IMR-90 (cell line): Measurements from ENCODE around the gene PPAN. TPM values are rescaled to one million over a fixed set of nuclear protein-coding genes. Genes with fewer than 3 reads are reported as not detected.

Experiments
- ATAC-seq: fragments of 200-7000 bp; cut with Tn5 transposase; 2 replicates; pipeline ENCODE4 v1.9.1; 2020; ENCODE audit warnings: low read depth, mild to moderate bottlenecking, moderate library complexity
- BruUV-seq: library from RNA; stranded (reverse); fragments of 400-500 nt; replicated peaks from 2 replicates; lab custom pipeline; 2021; lab: Mats Ljungman, UMichigan
- CTCF ChIA-PET: fragments of 300-600 bp; formaldehyde crosslinking; extraction: SDS; loops from one replicate; lab custom pipeline; 2021; ENCODE audit warnings: antibody characterized with exemption; lab: Yijun Ruan, JAX
- POLR2A ChIA-PET: fragments of 300-600 bp; sonication (Branson Sonifier 250); formaldehyde crosslinking; loops from one replicate; lab custom pipeline; 2022; ENCODE audit warnings: antibody characterized with exemption; ENCODE audit not compliant: unreplicated experiment; lab: Charles Lee
- DNase-seq: peaks from one replicate; pipeline ENCODE4 v3.0.0; 2013
- H2AFZ ChIP-seq: replicated peaks from 2 replicates; pipeline ENCODE3; 2013; ENCODE audit warnings: low read length, mild to moderate bottlenecking; ENCODE audit not compliant: poor library complexity
- H2AK5ac ChIP-seq: 2 replicates; pipeline ENCODE4 v1.6.1; 2013; ENCODE audit warnings: low read depth, low read length, inconsistent platforms
- H2AK9ac ChIP-seq: replicated peaks from 2 replicates; pipeline ENCODE3; 2013; ENCODE audit warnings: mild to moderate bottlenecking, low read depth, low read length, moderate library complexity; ENCODE audit not compliant: poor library complexity
- H2BK120ac ChIP-seq: 2 replicates; pipeline ENCODE4 v1.6.1; 2013; ENCODE audit warnings: low read depth, low read length, inconsistent platforms
- H2BK15ac ChIP-seq: 3 replicates; pipeline ENCODE4 v1.6.1; 2013; ENCODE audit warnings: low read depth, low read length, inconsistent platforms
- H2BK20ac ChIP-seq: 2 replicates; pipeline ENCODE4 v1.6.1; 2013; ENCODE audit warnings: low read depth, mild to moderate bottlenecking, inconsistent platforms, low read length, moderate library complexity
- H2BK5ac ChIP-seq: 2 replicates; pipeline ENCODE4 v1.6.1; 2013; ENCODE audit warnings: mild to moderate bottlenecking, low read depth, low read length, inconsistent platforms; ENCODE audit not compliant: poor library complexity, severe bottlenecking
- H3K14ac ChIP-seq: replicated peaks from 2 replicates; pipeline ENCODE4 v1.6.1; 2013; ENCODE audit warnings: low read depth, low read length, inconsistent platforms
- H3K18ac ChIP-seq: 2 replicates; pipeline ENCODE4 v1.6.1; 2013; ENCODE audit warnings: low read depth, low read length, control low read depth
- H3K23ac ChIP-seq: 2 replicates; pipeline ENCODE4 v1.6.1; 2013; ENCODE audit warnings: low read depth, low read length, inconsistent platforms
- H3K27ac ChIP-seq: 2 replicates; pipeline ENCODE4 v1.5.1; 2013; ENCODE audit warnings: mild to moderate bottlenecking, control low read depth, low read length; ENCODE audit not compliant: insufficient read depth
- H3K27me3 ChIP-seq: 2 replicates; pipeline ENCODE4 v1.6.1; 2013; ENCODE audit warnings: low read length; ENCODE audit not compliant: control insufficient read depth, insufficient read depth
- H3K36me3 ChIP-seq: 2 replicates; pipeline ENCODE4 v1.6.1; 2013; ENCODE audit warnings: low read length, mixed read lengths; ENCODE audit not compliant: control insufficient read depth, insufficient read depth
- H3K4ac ChIP-seq: 2 replicates; pipeline ENCODE4 v1.6.1; 2013; ENCODE audit warnings: low read depth, low read length, inconsistent platforms
- H3K4me1 ChIP-seq: 2 replicates; pipeline ENCODE4 v1.6.1; 2013; ENCODE audit warnings: low read length, mixed read lengths; ENCODE audit not compliant: control insufficient read depth, insufficient read depth
- H3K4me2 ChIP-seq: 2 replicates; pipeline ENCODE4 v1.6.1; 2013; ENCODE audit warnings: low read depth, mild to moderate bottlenecking, control low read depth, low read length, moderate library complexity
- H3K4me3 ChIP-seq: 2 replicates; pipeline ENCODE4 v1.5.1; 2013; ENCODE audit warnings: low read depth, mild to moderate bottlenecking, control low read depth, low read length, moderate library complexity; ENCODE audit not compliant: insufficient read depth
- H3K56ac ChIP-seq: 2 replicates; pipeline ENCODE4 v1.6.1; 2013; ENCODE audit warnings: low read length, inconsistent platforms; ENCODE audit not compliant: insufficient read depth; ENCODE audit errors: extremely low read depth
- H3K79me1 ChIP-seq, 2 experiments: 2 replicates each; pipeline ENCODE4 v1.6.1; 2013; ENCODE audit warnings: low read length in 2 of 2, inconsistent platforms in 1 of 2, low read depth in 1 of 2
- H3K9ac ChIP-seq: 2 replicates; pipeline ENCODE4 v1.6.1; 2013; ENCODE audit warnings: low read depth, low read length, control low read depth
- H3K9me1 ChIP-seq: 2 replicates; pipeline ENCODE4 v1.6.1; 2013; ENCODE audit warnings: low read length, inconsistent platforms; ENCODE audit not compliant: insufficient read depth
- H3K9me3 ChIP-seq: 2 replicates; pipeline ENCODE4 v1.6.1; 2013; ENCODE audit warnings: low read length; ENCODE audit not compliant: control insufficient read depth, insufficient read depth
- H4K20me1 ChIP-seq: 2 replicates; pipeline ENCODE4 v1.6.1; 2013; ENCODE audit warnings: low read length, inconsistent platforms; ENCODE audit not compliant: insufficient read depth
- H4K5ac ChIP-seq: 2 replicates; pipeline ENCODE4 v1.6.1; 2013; ENCODE audit warnings: mild to moderate bottlenecking, low read depth, low read length, control low read depth
- H4K8ac ChIP-seq, 2 experiments: 2 replicates each; pipeline ENCODE4 v1.6.1; 2013; ENCODE audit warnings: low read depth in 2 of 2, low read length in 2 of 2, control low read depth in 1 of 2, inconsistent platforms in 1 of 2
- H4K91ac ChIP-seq: 2 replicates; pipeline ENCODE4 v1.6.1; 2013; ENCODE audit warnings: low read depth, low read length, inconsistent platforms; ENCODE audit not compliant: insufficient read depth
- FOS ChIP-seq: fragments of 150-350 bp; IDR thresholded peaks from 2 replicates; pipeline ENCODE4 v1.6.1; 2016; ENCODE audit warnings: low read depth, low read length
- POLR2A ChIP-seq: IDR thresholded peaks from 2 replicates; pipeline ENCODE4 v1.6.1; 2012; ENCODE audit warnings: mild to moderate bottlenecking, low read depth, low read length
- RFX5 ChIP-seq: IDR thresholded peaks from 2 replicates; pipeline ENCODE4 v1.8.0; 2012; ENCODE audit warnings: low read depth, mild to moderate bottlenecking, low read length, moderate library complexity
- WGBS, 2 experiments: methylation state at CpG; one replicate each; pipeline versions ENCODE4 v1.1.5 to v1.1.7; 2013; ENCODE audit warnings: missing lambda C conversion rate in 2 of 2; ENCODE audit not compliant: insufficient read length in 1 of 2; ENCODE audit errors: extremely low coverage in 2 of 2; 5-methylcytosine and 5-hydroxymethylcytosine counted together
- dilution Hi-C: fragments of 300-500 bp; cut with HindIII; formaldehyde crosslinking; loops from one replicate; pipeline ENCODE4 v1.14.3; 2018; ENCODE audit warnings: low sequenced_read_pairs; ENCODE audit not compliant: unreplicated experiment
- in situ Hi-C: fragments of 300-500 bp; cut with MboI; formaldehyde crosslinking; loops from 3 replicates; pipeline ENCODE4 v1.14.3; 2019; ENCODE audit warnings: low sequenced_read_pairs, inconsistent platforms, mixed read lengths
- intact Hi-C: fragments of 100-400 bp; cut with micrococcal nuclease; formaldehyde crosslinking; loops from 2 replicates; pipeline ENCODE4 v1.10.0; 2022
- polyA plus RNA-seq, 3 experiments: library from polyadenylated mRNA; depleted of rRNA; stranded (reverse); fragments of >200 nt; gene quantifications; 2 replicates each; pipeline ENCODE4 v1.2.3, GENCODE V29; 2012; ENCODE audit warnings: low replicate concordance in 1 of 3
- total RNA-seq: library from RNA; depleted of rRNA; stranded (reverse); fragments of >200 nt; gene quantifications from 2 replicates; pipeline ENCODE4 v1.2.3, GENCODE V29; 2012

The PPAN gene
- total and polyA plus RNA-seq, 2 of the 4 experiments (the other 2 are of a cell fraction) = 24.0 to 41.6 TPM

DNA sequence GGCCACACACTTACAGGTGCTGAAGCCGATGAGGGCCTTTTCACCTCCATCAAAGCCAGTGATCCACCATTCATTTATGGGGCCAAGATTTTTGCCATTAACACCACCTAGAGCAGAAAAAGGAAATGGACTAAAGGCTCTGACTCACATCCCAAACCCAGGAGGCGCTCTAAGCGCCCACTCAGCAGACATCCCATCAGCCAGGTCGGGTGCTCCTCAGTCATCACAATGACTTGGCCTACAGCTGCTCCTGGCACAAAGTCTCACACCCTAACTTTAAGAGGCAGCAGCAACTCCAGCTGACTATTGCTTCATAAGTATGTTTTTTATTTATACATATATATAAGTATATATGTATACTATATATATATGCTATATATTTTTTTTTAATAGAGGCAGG, 49.7 kb downstream of the PPAN start:
- no peak overlapping the region for H4K5ac ChIP-seq
- no peak overlapping the region for H3K14ac ChIP-seq
- CTCF ChIA-PET = interaction anchor here (0.6 kb wide), 1 partner anchor 32 kb away, joined by 4 read pairs; no protein-coding TSS in a partner anchor

More for the DNA sequence above, 49.7 kb downstream of the PPAN start:
- dilution Hi-C loops (no loop called here), in situ Hi-C loops (no loop called here), intact Hi-C loops (no loop called here)
- Histone ChIP-seq H2BK5ac (no peak overlapping the region), H2BK120ac (no peak overlapping the region), H2AK5ac (no peak overlapping the region), H3K9me3 (no peaks in the 10 kb centered on the region), H3K56ac (no peak overlapping the region), H2AFZ (no peak overlapping the region), H4K20me1 (no peaks in the 10 kb centered on the region), H2BK20ac (no peak overlapping the region), H3K9me1 (no peaks in the 10 kb centered on the region), H3K79me1 (peaks cover 23 to 29% of the 10 kb centered on the region in 2 experiments), H4K91ac (no peak overlapping the region), H2AK9ac (no peak overlapping the region), H2BK15ac (no peak overlapping the region), H4K8ac (no peak overlapping the region), H3K4me3 (no peak overlapping the region), H3K23ac (no peak overlapping the region), H3K4me2 (no peak overlapping the region), H3K27me3 (no peaks in the 10 kb centered on the region), H3K9ac (no peak overlapping the region), H3K4ac (no peak overlapping the region), H3K36me3 (peaks cover 84% of the 10 kb centered on the region), H3K4me1 (no peaks in the 10 kb centered on the region), H3K27ac (no peak overlapping the region), H3K18ac (no peak overlapping the region)
- TF ChIP-seq POLR2A (no peak), RFX5 (no peak), FOS (no peak)
- no peak for ATAC-seq
- peak; percentile 34 for DNase-seq
- WGBS, 2 experiments = no CpG with 5 or more reads among the region's 4 CpGs
- POLR2A ChIA-PET = no interaction called here
- BruUV-seq = no TSS peak
